HEK293 (cell line): Measurements from ENCODE around the gene CDK1.

Experiments used
- CTCF ChIA-PET: fragments of 350-600 bp; formaldehyde crosslinking; extraction: SDS; loops from one replicate; lab custom pipeline; 2021; ENCODE audit warnings: antibody characterized with exemption; lab: Yijun Ruan, JAX
- POLR2A ChIA-PET: fragments of 300-600 bp; formaldehyde crosslinking; extraction: SDS; loops from one replicate; lab custom pipeline; 2020; ENCODE audit warnings: antibody characterized with exemption, inconsistent platforms; lab: Yijun Ruan, JAX
- H3K27ac ChIP-seq: fragments of 200-500 bp; sonication (Bioruptor generic); 2 replicates; pipeline ENCODE4 v1.5.1; 2014; ENCODE audit warnings: low read depth, low read length, control low read depth, inconsistent platforms; ENCODE audit errors: extremely low read depth
- H3K36me3 ChIP-seq, 2 experiments: fragments of 200-500 bp in 1 of 2; sonication (Bioruptor generic) in 1 of 2; 1 replicate in 1 of 2; 2 replicates in 1 of 2; pipeline ENCODE4 v1.5.1; 2014 to 2017; ENCODE audit warnings: inconsistent platforms in 2 of 2, low read length in 2 of 2; ENCODE audit not compliant: control insufficient read depth in 2 of 2, insufficient read depth in 1 of 2
- H3K4me1 ChIP-seq: fragments of 200-500 bp; sonication (Bioruptor generic); 2 replicates; pipeline ENCODE4 v1.5.1; 2014; ENCODE audit warnings: mild to moderate bottlenecking, low read length, inconsistent platforms; ENCODE audit not compliant: control insufficient read depth, insufficient read depth
- H3K4me3 ChIP-seq: 2 replicates; pipeline ENCODE4 v1.5.1; 2011; ENCODE audit warnings: low read depth, mild to moderate bottlenecking, control low read depth, low read length, moderate library complexity
- H3K9me3 ChIP-seq: fragments of 200-500 bp; sonication (Bioruptor generic); 2 replicates; pipeline ENCODE4 v1.5.1; 2014; ENCODE audit warnings: low read depth, low read length, inconsistent platforms; ENCODE audit not compliant: control insufficient read depth, insufficient read depth
- BCL11A ChIP-seq: fragments of 450-650 bp; formaldehyde crosslinking; IDR thresholded peaks from 2 replicates; pipeline ENCODE4 v1.5.1; 2016; ENCODE audit warnings: low read depth, missing biosample characterization, missing genetic modification characterization
- BCL11B ChIP-seq: fragments of 450-650 bp; formaldehyde crosslinking; IDR thresholded peaks from 2 replicates; pipeline ENCODE4 v1.5.1; 2016; ENCODE audit warnings: low read depth, missing biosample characterization, missing genetic modification characterization
- KLF16 ChIP-seq: fragments of 450-650 bp; formaldehyde crosslinking; IDR thresholded peaks from 2 replicates; pipeline ENCODE4 v1.5.1; 2017; ENCODE audit warnings: missing biosample characterization, missing genetic modification characterization
- OVOL3 ChIP-seq: fragments of 450-650 bp; formaldehyde crosslinking; IDR thresholded peaks from 2 replicates; pipeline ENCODE4 v1.5.1; 2016; ENCODE audit warnings: missing biosample characterization, missing genetic modification characterization
- REPIN1 ChIP-seq: fragments of 450-650 bp; formaldehyde crosslinking; IDR thresholded peaks from 2 replicates; pipeline ENCODE4 v1.5.1; 2017; ENCODE audit warnings: missing biosample characterization, missing genetic modification characterization, low read depth
- ZBTB17 ChIP-seq: fragments of 450-650 bp; formaldehyde crosslinking; IDR thresholded peaks from 2 replicates; pipeline ENCODE4 v1.5.1; 2016; ENCODE audit warnings: missing biosample characterization, missing genetic modification characterization
- ZBTB20 ChIP-seq: fragments of 450-650 bp; formaldehyde crosslinking; IDR thresholded peaks from 2 replicates; pipeline ENCODE4 v1.5.1; 2016; ENCODE audit warnings: missing biosample characterization, missing genetic modification characterization
- ZEB2 ChIP-seq: fragments of 450-650 bp; formaldehyde crosslinking; IDR thresholded peaks from 2 replicates; pipeline ENCODE4 v1.5.1; 2016; ENCODE audit warnings: missing biosample characterization, missing genetic modification characterization
- ZFP3 ChIP-seq: fragments of 450-650 bp; formaldehyde crosslinking; IDR thresholded peaks from 2 replicates; pipeline ENCODE4 v1.5.1; 2016; ENCODE audit warnings: low read depth, missing biosample characterization, missing genetic modification characterization
- ZNF140 ChIP-seq: fragments of 450-650 bp; formaldehyde crosslinking; IDR thresholded peaks from 2 replicates; pipeline ENCODE4 v1.5.1; 2016; ENCODE audit warnings: missing biosample characterization, missing genetic modification characterization
- ZNF155 ChIP-seq: fragments of 450-650 bp; formaldehyde crosslinking; IDR thresholded peaks from 2 replicates; pipeline ENCODE4 v1.5.1; 2016; ENCODE audit warnings: missing biosample characterization, missing genetic modification characterization
- ZNF174 ChIP-seq: fragments of 450-650 bp; formaldehyde crosslinking; IDR thresholded peaks from 2 replicates; pipeline ENCODE4 v1.5.0; 2017; ENCODE audit warnings: missing biosample characterization, mild to moderate bottlenecking, missing genetic modification characterization
- ZNF184 ChIP-seq: fragments of 450-650 bp; IDR thresholded peaks from 2 replicates; pipeline ENCODE4 v1.5.1; 2018; ENCODE audit warnings: missing biosample characterization, mild to moderate bottlenecking, missing genetic modification characterization
- ZNF341 ChIP-seq: fragments of 450-650 bp; formaldehyde crosslinking; IDR thresholded peaks from 2 replicates; pipeline ENCODE4; 2016; ENCODE audit warnings: low read depth, missing biosample characterization, missing genetic modification characterization
- ZNF521 ChIP-seq: fragments of 450-650 bp; formaldehyde crosslinking; IDR thresholded peaks from 2 replicates; pipeline ENCODE4 v1.5.1; 2017; ENCODE audit warnings: missing biosample characterization, mild to moderate bottlenecking, missing genetic modification characterization
- ZNF549 ChIP-seq: fragments of 450-650 bp; IDR thresholded peaks from 2 replicates; pipeline ENCODE4 v1.5.1; 2018; ENCODE audit warnings: missing biosample characterization, missing genetic modification characterization, mild to moderate bottlenecking, inconsistent platforms, moderate library complexity
- ZNF585B ChIP-seq: fragments of 450-650 bp; formaldehyde crosslinking; IDR thresholded peaks from 2 replicates; pipeline ENCODE4 v1.5.1; 2016; ENCODE audit warnings: missing biosample characterization, missing genetic modification characterization
- ZNF626 ChIP-seq: fragments of 450-650 bp; sonication (Bioruptor Pico); formaldehyde crosslinking; IDR thresholded peaks from 2 replicates; pipeline ENCODE4 v1.5.1; 2018; ENCODE audit warnings: missing biosample characterization, missing genetic modification characterization, inconsistent platforms
- ZNF701 ChIP-seq: fragments of 450-650 bp; formaldehyde crosslinking; IDR thresholded peaks from 2 replicates; pipeline ENCODE4 v1.5.1; 2016; ENCODE audit warnings: missing biosample characterization, missing genetic modification characterization
- ZNF777 ChIP-seq: fragments of 450-650 bp; formaldehyde crosslinking; IDR thresholded peaks from 2 replicates; pipeline ENCODE4 v1.5.1; 2017; ENCODE audit warnings: missing biosample characterization, missing genetic modification characterization, borderline replicate concordance
- ZNF830 ChIP-seq: fragments of 450-650 bp; IDR thresholded peaks from 2 replicates; pipeline ENCODE4 v1.5.0; 2018; ENCODE audit warnings: missing biosample characterization, missing genetic modification characterization, low read depth, mild to moderate bottlenecking, moderate library complexity
- ZNF837 ChIP-seq: fragments of 450-650 bp; formaldehyde crosslinking; IDR thresholded peaks from 2 replicates; pipeline ENCODE4 v1.5.1; 2016; ENCODE audit warnings: missing biosample characterization, missing genetic modification characterization
- ZNF843 ChIP-seq: fragments of 450-650 bp; formaldehyde crosslinking; IDR thresholded peaks from 2 replicates; pipeline ENCODE4 v1.5.1; 2016; ENCODE audit warnings: missing biosample characterization, missing genetic modification characterization
- ZSCAN23 ChIP-seq: fragments of 450-650 bp; formaldehyde crosslinking; IDR thresholded peaks from 2 replicates; pipeline ENCODE4 v1.5.1; 2016; ENCODE audit warnings: missing biosample characterization, missing genetic modification characterization
- TF ChIP-seq, protein P1 (sequence below): fragments of 450-650 bp; IDR thresholded peaks from 2 replicates; pipeline ENCODE4 v1.5.1; 2018; ENCODE audit warnings: missing biosample characterization, missing genetic modification characterization
- TF ChIP-seq, protein P2 (sequence below): fragments of 450-650 bp; formaldehyde crosslinking; IDR thresholded peaks from 2 replicates; pipeline ENCODE4 v1.5.1; 2016; ENCODE audit warnings: missing biosample characterization, missing genetic modification characterization, low read depth
- TF ChIP-seq, protein P3 (sequence below): fragments of 450-650 bp; formaldehyde crosslinking; IDR thresholded peaks from 2 replicates; pipeline ENCODE4 v1.5.1; 2016; ENCODE audit warnings: missing biosample characterization, missing genetic modification characterization
- TF ChIP-seq, protein P4 (sequence below): fragments of 450-650 bp; formaldehyde crosslinking; IDR thresholded peaks from 2 replicates; pipeline ENCODE4 v1.5.1; 2016; ENCODE audit warnings: missing biosample characterization, missing genetic modification characterization
- TF ChIP-seq, protein P5 (sequence below): fragments of 450-650 bp; formaldehyde crosslinking; IDR thresholded peaks from 2 replicates; pipeline ENCODE4 v1.5.1; 2016; ENCODE audit warnings: missing biosample characterization, missing genetic modification characterization
- TF ChIP-seq, protein P6 (sequence below): IDR thresholded peaks from 2 replicates; pipeline ENCODE4 v1.6.1; 2011; ENCODE audit warnings: mild to moderate bottlenecking, low read depth, low read length, borderline replicate concordance

The CDK1 gene

DNA sequence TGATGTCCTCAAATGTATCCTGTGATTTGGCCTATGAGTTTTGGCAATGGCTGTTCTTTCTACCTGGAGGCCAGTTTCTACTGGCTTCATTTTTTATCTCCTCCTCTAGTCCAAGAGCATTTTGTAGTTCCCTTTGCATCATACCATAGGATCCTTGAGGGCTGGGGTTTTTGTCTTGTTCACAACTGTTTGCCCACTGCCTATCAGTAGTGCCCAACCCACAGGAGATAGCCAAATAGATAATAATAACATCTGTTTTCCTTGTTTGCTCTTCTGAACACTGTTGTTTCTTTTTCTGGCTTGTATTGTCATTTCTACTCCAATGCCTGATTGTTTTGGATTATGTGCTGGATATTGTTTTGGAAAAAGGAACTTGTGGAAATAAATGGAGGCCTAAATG, 3.4 kb downstream of the CDK1 start:
- POLR2A ChIA-PET: no interaction called here
- CTCF ChIA-PET: no interaction called here
- Histone ChIP-seq H3K36me3 (peaks cover 47 to 63% of the 10 kb centered on the region in 2 experiments), H3K9me3 (no peaks in the 10 kb centered on the region), H3K4me3 (no peak overlapping the region)
- no peak for TF ChIP-seq BCL11B (tag by site-specific recombination)
- TF ChIP-seq ZNF626 (tag by site-specific recombination): no peak
- no peak for TF ChIP-seq ZFP3
- TF ChIP-seq ZNF843 (tag by site-specific recombination): no peak
- TF ChIP-seq KLF16 (tag by site-specific recombination): no peak
- no peak for TF ChIP-seq ZNF155 (tag by site-specific recombination)
- TF ChIP-seq ZEB2: no peak
- no peak for TF ChIP-seq ZSCAN23 (tag by site-specific recombination)
- TF ChIP-seq, protein P1, sequence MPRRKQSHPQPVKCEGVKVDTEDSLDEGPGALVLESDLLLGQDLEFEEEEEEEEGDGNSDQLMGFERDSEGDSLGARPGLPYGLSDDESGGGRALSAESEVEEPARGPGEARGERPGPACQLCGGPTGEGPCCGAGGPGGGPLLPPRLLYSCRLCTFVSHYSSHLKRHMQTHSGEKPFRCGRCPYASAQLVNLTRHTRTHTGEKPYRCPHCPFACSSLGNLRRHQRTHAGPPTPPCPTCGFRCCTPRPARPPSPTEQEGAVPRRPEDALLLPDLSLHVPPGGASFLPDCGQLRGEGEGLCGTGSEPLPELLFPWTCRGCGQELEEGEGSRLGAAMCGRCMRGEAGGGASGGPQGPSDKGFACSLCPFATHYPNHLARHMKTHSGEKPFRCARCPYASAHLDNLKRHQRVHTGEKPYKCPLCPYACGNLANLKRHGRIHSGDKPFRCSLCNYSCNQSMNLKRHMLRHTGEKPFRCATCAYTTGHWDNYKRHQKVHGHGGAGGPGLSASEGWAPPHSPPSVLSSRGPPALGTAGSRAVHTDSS: no peak
- TF ChIP-seq, all 188 proteins: peak for 0
- Histone ChIP-seq H3K4me1 (0 out of 2 replicates have a peak, but pooled peaks cover 4% of the 10 kb centered on the region), H3K27ac (no peak overlapping the region)

DNA sequence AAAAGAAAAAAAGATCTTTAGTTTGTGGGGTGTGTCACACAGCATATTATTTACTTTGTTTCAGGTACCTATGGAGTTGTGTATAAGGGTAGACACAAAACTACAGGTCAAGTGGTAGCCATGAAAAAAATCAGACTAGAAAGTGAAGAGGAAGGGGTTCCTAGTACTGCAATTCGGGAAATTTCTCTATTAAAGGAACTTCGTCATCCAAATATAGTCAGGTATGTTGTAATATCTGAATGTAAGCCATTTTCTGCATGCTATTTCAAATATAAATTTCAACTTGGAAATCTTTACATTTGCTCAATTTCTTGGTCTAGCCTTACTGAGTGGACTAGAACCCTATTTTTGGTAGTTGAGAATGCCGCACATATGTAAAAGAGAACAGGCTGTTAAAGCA, 6.4 kb downstream of the CDK1 start:
- POLR2A ChIA-PET: interaction anchor here (0.7 kb wide), 1 partner anchor 340 kb away, joined by 3 read pairs; no protein-coding TSS in a partner anchor

DNA sequence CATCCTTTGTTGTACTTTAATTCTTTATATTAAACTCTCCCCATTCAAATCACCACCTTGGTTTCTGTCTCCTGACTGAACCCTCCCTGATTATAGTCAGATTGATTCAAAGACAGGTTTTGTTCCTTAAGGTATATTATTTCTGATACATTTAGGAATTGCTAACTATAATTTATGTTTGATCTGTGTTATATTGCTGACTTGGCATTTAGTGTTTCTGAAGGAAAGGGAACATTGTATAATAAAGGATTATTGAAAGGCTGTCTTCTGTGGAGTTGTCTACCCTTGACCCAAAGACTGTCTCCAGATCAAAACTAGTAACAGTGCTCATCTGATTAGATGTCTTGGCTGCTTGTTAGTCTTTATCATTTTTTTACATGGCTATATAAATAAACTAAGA, 10.3 kb downstream of the CDK1 start:
- Histone ChIP-seq H3K4me1 (no peaks in the 10 kb centered on the region), H3K27ac (no peak overlapping the region), H3K4me3 (no peak overlapping the region), H3K9me3 (no peaks in the 10 kb centered on the region), H3K36me3 (peaks cover 87 to 95% of the 10 kb centered on the region in 2 experiments)
- ChIA-PET CTCF (interaction anchor here (1.0 kb wide), 1 partner anchor 818 kb away, joined by 3 read pairs; no protein-coding TSS in a partner anchor), POLR2A (no interaction called here)
- TF ChIP-seq, protein P2, sequence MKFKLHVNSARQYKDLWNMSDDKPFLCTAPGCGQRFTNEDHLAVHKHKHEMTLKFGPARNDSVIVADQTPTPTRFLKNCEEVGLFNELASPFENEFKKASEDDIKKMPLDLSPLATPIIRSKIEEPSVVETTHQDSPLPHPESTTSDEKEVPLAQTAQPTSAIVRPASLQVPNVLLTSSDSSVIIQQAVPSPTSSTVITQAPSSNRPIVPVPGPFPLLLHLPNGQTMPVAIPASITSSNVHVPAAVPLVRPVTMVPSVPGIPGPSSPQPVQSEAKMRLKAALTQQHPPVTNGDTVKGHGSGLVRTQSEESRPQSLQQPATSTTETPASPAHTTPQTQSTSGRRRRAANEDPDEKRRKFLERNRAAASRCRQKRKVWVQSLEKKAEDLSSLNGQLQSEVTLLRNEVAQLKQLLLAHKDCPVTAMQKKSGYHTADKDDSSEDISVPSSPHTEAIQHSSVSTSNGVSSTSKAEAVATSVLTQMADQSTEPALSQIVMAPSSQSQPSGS (tag by site-specific recombination): no peak
- TF ChIP-seq ZNF174: no peak
- no peak for TF ChIP-seq ZNF837 (tag by site-specific recombination)
- TF ChIP-seq OVOL3: no peak
- TF ChIP-seq, protein P3, sequence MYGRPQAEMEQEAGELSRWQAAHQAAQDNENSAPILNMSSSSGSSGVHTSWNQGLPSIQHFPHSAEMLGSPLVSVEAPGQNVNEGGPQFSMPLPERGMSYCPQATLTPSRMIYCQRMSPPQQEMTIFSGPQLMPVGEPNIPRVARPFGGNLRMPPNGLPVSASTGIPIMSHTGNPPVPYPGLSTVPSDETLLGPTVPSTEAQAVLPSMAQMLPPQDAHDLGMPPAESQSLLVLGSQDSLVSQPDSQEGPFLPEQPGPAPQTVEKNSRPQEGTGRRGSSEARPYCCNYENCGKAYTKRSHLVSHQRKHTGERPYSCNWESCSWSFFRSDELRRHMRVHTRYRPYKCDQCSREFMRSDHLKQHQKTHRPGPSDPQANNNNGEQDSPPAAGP (tag by site-specific recombination): no peak
- no peak for TF ChIP-seq ZSCAN23 (tag by site-specific recombination)
- TF ChIP-seq, protein P4, sequence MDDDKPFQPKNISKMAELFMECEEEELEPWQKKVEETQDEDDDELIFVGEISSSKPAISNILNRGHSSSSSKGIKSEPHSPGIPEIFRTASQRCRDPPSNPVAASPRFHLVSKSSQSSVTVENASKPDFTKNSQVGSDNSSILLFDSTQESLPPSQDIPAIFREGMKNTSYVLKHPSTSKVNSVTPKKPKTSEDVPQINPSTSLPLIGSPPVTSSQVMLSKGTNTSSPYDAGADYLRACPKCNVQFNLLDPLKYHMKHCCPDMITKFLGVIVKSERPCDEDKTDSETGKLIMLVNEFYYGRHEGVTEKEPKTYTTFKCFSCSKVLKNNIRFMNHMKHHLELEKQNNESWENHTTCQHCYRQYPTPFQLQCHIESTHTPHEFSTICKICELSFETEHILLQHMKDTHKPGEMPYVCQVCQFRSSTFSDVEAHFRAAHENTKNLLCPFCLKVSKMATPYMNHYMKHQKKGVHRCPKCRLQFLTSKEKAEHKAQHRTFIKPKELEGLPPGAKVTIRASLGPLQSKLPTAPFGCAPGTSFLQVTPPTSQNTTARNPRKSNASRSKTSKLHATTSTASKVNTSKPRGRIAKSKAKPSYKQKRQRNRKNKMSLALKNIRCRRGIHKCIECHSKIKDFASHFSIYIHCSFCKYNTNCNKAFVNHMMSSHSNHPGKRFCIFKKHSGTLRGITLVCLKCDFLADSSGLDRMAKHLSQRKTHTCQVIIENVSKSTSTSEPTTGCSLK (tag by site-specific recombination): no peak
- TF ChIP-seq ZNF521 (tag by site-specific recombination): no peak
- no peak for TF ChIP-seq ZNF140 (tag by site-specific recombination)

More for the DNA sequence above, 6.4 kb downstream of the CDK1 start:
- H3K4me1 ChIP-seq: 0 out of 2 replicates have a peak, but pooled peaks cover 4% of the 10 kb centered on the region
- CTCF ChIA-PET: no interaction called here
- peaks cover 75 to 93% of the 10 kb centered on the region in 2 experiments for H3K36me3 ChIP-seq
- H3K27ac ChIP-seq: no peak overlapping the region
- no peak overlapping the region for H3K4me3 ChIP-seq
- no peaks in the 10 kb centered on the region for H3K9me3 ChIP-seq
- TF ChIP-seq, protein P5, sequence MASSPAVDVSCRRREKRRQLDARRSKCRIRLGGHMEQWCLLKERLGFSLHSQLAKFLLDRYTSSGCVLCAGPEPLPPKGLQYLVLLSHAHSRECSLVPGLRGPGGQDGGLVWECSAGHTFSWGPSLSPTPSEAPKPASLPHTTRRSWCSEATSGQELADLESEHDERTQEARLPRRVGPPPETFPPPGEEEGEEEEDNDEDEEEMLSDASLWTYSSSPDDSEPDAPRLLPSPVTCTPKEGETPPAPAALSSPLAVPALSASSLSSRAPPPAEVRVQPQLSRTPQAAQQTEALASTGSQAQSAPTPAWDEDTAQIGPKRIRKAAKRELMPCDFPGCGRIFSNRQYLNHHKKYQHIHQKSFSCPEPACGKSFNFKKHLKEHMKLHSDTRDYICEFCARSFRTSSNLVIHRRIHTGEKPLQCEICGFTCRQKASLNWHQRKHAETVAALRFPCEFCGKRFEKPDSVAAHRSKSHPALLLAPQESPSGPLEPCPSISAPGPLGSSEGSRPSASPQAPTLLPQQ: no peak
- TF ChIP-seq ZNF549 (tag by site-specific recombination): no peak
- TF ChIP-seq REPIN1 (tag by site-specific recombination): no peak
- no peak for TF ChIP-seq ZNF830
- TF ChIP-seq, protein P6, sequence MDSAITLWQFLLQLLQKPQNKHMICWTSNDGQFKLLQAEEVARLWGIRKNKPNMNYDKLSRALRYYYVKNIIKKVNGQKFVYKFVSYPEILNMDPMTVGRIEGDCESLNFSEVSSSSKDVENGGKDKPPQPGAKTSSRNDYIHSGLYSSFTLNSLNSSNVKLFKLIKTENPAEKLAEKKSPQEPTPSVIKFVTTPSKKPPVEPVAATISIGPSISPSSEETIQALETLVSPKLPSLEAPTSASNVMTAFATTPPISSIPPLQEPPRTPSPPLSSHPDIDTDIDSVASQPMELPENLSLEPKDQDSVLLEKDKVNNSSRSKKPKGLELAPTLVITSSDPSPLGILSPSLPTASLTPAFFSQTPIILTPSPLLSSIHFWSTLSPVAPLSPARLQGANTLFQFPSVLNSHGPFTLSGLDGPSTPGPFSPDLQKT: no peak
- no peak for TF ChIP-seq BCL11A (tag by site-specific recombination)
- no peak for TF ChIP-seq ZNF777 (tag by site-specific recombination)
- TF ChIP-seq ZEB2: no peak
- no peak for TF ChIP-seq ZBTB17 (tag by site-specific recombination)
- TF ChIP-seq ZNF184 (tag by site-specific recombination): no peak
- TF ChIP-seq ZNF701 (tag by site-specific recombination): no peak
- no peak for TF ChIP-seq ZNF341
- TF ChIP-seq ZBTB20: no peak
- TF ChIP-seq ZNF585B (tag by site-specific recombination): no peak
